Measurements from ENCODE around the gene PLA2G6.
A peak's percentile ranks its signal among the peaks of the same experiment; 100 is the strongest.
"Not testable (repeated sequence)": the region's sequence is repeated elsewhere in the genome, so short reads cannot be mapped to it uniquely, and the experiment has no call there.

Gene PLA2G6

GRCh38 chr22:38191055-38191454, 9.4 kb upstream of the PLA2G6 start:
- DNase-seq, result no peak

DNA sequence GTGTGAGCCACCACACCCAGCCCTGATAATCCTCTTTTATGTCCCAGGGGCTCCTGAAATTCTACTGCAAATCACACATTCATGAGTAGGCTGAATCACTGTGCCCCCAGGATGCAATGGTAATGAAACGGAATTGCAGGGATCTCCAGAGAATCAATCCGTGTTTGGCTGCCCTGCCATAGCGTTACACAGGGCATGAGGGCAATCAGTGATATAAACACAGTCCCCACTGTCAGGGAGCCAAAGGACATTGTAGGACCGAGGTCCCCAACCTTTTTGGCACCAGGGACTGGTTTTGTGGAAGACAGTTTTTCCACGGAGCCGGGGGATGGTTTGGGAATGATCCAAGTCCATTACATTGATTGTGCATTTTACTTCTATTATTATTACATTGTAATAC, 9.0 kb upstream of the PLA2G6 start:
- no peak for DNase-seq

DNA sequence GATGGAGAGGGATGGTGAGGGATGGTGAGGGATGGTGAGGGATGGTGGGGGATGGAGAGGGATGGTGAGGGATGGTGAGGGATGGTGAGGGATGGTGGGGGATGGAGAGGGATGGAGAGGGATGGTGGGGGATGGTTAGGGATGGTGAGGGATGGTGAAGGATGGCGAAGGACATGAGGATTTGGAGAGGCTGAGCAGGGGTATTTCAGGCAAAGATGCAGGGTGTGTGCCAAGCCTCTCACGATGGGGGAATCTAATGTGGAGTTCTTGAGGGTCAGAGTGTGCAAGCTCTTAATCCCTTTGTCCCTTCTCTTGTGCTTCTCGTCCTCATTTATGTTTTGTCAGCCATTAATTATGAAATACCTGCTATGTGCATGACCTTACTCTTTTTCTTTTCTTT, 7.5 kb upstream of the PLA2G6 start:
- DNase-seq, result no peak

DNA sequence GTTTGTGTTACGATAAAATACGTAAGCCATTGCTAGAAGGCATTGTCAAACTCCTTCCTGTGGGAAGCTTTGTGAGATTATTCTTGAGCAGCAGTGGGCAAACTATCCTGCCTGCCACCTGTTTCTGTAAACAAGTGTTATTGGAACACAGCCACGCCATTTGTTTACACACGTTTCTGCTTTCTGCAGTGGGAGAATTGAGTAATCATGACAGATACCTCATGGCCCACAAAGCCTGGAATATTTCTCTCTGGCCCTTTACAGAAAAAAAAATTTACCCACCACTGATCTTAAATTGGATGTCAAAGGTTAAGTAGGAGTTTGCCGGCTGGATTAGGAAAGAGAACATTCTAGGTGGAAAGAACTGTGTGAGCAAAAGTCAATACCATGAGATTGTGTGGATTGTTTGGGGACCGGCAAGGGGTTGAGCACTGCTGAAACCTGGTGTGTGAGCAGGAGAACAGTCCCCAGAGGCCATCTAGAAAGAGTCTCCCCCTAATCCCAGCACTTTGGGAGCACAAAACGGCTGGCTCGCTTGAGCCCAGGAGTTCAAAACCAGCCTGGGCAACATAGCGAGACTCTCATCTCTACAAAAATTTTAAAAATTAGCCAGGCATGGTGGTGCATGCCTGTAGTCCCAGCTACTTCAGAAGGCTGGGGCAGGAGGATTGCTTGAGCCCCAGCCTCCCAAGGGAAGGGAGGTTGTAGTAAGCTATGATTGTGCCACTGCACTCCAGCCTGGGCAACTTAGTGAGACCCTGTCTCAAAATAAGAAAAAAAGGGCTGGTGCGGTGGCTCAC, 6.0 kb upstream of the PLA2G6 start:
- no peak for DNase-seq

- no peak for DNase-seq
Measured at GRCh38 chr22:38186429-38186828, 4.8 kb upstream of the PLA2G6 start.

- DNase-seq, result no peak
Measured at GRCh38 chr22:38184788-38185187, 3.2 kb upstream of the PLA2G6 start.

DNA sequence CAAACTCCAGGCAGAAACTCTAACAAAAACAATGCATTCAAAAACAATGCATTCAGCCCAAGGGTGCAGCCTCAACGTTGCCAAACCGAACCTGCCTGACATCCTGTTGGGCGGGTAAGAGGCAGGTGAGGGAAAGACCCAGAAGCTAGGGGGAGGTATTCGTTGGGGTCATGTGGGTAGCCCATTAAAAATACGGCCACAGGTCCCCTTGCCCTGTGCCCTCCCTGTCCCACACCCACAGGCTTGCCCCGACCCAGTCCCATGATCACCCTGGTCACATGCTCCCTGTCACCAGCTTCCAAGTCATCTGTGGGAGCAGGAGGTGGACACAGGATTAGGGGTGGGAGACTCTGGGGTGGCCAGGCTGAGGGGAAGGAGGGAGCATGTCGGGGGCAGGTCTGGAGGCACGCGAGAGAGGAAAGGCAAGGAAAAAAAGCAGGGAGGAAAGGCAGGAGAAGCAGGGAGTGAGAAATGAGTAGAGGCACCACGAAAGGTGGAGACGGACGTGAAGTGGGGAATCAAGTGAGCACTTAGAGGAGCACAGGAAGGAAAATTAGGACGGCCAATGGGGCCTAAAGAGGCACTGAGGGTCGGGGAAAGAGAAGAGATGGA, 683 bp downstream of the PLA2G6 start:
- no peak for DNase-seq

GRCh38 chr22:38178605-38178937, 3.1 kb downstream of the PLA2G6 start:
- not testable (repeated sequence) for DNase-seq

DNA sequence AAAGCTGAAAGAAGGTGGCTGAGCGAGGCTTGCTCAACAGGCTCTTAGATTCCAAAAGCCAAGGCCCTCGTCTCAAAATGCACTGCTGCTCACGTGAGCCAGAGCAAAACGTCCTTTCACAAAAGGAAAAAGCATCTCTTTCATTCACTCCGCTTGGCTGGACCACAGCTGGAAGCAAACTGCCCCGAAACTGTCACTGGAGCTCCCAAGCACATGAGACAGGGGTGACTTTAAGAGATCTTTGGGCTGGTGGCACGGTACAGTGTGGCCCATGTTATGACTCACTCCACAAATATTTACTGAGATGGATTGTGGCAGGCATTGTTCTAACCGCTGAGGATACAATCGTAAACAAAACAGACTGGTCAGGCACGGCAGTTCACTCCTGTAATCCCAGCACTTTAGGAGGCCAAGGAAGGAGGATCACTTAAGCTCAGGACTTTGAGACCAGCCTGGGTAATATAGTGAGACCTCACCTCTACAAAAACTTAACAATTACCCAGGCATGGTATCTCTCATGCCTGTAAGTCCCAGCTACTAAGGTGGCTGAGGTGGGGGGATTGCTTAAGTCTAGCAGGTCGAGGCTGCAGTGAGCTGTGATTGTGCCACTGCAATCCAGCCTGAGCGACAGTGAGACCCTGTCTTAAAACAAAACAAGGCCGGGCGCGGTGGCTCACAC, 3.6 kb downstream of the PLA2G6 start:
- no peak for DNase-seq

DNA sequence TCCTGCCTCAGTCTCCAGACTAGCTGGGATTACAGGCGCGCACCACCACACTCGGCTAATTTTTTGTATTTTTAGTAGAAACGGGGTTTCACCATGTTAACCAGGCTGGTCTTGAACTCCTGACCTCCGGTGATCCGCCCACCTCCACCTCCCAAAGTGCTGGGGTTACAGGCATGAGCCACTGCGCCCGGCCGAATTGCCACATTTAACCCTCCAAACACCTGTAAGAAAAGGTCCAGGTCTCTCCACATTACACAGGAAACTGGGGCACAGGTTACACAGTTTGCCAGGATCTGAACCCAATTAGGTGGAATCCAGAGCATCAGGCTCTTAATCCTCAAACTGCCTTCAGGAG, 4.1 kb downstream of the PLA2G6 start:
- not testable (repeated sequence) for DNase-seq

- no peak for DNase-seq
Measured at GRCh38 chr22:38177044-38177443, 4.6 kb downstream of the PLA2G6 start.

GRCh38 chr22:38176170-38176741, 5.4 kb downstream of the PLA2G6 start:
- DNase-seq, result peak; percentile 77

- no peak for DNase-seq
Measured at GRCh38 chr22:38175206-38176118, 6.2 kb downstream of the PLA2G6 start.

GRCh38 chr22:38174626-38175025, 7.0 kb downstream of the PLA2G6 start:
- DNase-seq, result no peak

GRCh38 chr22:38173641-38173906, 8.1 kb downstream of the PLA2G6 start:
- DNase-seq, result no peak

GRCh38 chr22:38172832-38173640, 8.6 kb downstream of the PLA2G6 start:
- no peak for DNase-seq

DNA sequence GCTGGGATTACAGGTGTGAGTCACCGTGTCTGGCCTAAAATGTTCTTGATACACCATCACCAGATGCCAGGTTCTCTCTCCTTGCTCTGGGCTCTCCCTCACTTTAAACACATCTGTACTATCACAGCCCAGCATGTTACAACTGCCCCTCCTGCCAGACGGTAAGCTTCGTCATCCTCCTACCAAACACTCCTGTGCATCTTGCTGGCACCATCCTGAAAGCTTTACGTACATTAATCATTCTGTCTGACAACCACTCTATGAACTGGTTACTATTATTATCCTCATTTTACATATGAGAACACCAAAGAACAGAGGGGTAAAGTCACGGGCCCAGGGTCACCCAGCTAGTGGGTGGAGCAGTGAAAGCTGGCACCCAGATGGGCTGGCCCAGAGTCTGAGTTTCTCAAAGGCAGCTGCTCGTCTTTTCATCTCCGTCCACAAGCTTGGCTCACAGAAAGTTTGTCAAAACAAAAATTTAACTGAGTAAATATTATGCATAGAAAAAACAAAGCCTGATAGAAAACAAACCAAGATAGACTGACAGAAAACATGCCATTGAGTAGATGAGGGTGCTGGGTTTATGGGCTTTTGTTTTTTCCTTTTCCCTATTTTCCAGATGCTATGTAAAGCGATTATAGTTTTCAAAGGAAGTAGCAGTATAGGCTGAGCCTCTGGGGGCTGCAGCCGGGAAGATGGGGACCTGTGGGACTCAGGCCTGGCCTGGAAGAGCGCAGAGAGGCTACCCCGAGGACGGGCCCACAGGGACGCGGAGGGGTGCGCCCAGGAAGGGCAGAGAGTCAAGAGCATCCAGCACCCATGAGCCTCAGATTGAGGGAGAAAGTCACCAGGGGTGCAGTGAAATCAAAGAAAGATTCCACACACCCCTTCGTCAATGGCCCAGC, 9.5 kb downstream of the PLA2G6 start:
- no peak for DNase-seq

DNA sequence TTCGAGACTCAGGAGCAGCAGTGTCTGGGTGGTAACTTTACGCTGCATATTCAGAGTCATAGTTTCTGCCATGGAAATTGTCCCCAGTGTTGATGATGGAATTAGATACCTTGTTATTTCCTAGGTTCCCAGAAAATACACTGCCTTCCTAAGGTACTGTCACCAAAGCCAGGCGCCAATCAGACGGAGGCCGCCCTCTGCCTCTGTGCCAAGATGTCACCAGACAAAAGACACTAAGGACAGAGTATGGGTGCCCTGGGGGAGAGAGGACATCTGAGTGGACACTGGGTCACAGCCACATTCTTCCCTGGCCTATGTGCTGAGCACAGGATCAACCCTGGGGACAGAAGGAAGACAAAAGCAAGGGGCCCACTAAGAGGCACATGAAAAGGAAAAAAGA, 11.2 kb downstream of the PLA2G6 start:
- no peak for DNase-seq

DNA sequence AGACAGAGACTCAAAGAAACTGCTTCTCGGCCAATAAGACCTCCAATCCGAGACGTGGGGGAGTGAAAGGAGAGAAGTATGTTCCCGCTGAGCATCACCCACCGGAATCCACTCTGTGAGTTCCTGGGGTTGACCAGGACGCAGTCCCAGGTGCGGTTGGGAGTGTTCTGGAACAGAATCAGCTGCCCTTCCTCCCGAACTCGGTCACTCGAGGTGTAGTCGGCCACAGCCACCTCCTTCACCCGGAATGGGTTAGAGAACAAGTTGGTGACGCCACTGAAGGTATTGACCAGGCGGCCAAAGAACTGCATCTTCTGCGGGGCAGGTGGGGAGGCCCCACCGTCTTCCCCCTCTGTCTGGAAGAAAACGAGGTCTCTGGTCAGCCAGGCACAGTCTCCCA, 12.5 kb downstream of the PLA2G6 start:
- DNase-seq, result no peak

- DNase-seq, result no peak
Measured at GRCh38 chr22:38167988-38168407, 13.6 kb downstream of the PLA2G6 start.

- no peak for DNase-seq
Measured at GRCh38 chr22:38165922-38166593, 15.6 kb downstream of the PLA2G6 start.
